ENCODE results near the gene C1QTNF12. TPM values are rescaled to one million over a fixed set of nuclear protein-coding genes. Genes with fewer than 3 reads are reported as not detected.

C1QTNF12 gene
- total RNA-seq, 1 experiment from 2014 or later, result 2.0 TPM

DNA sequence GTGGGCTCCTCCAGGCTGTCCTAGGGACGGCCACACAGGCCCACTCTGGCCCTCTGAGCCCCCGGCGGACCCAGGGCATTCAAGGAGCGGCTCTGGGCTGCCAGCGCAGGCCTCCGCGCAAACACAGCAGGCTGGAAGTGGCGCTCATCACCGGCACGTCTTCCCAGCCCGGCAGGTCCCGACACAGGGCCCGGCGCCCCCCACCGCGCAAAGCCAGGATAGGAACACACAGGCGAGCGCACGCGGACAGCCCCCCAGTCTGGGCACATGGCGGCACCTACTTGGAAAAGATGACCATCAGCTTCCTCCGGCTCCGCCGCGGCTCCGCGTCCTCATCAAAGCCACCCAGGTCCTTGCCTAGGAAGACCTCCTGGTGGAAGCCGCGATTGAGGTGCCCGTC lies 18.3 kb downstream of the C1QTNF12 start:
- BruUV-seq (replicated peaks), result no TSS peak
- CTCF ChIA-PET, result no interaction called here

DNA sequence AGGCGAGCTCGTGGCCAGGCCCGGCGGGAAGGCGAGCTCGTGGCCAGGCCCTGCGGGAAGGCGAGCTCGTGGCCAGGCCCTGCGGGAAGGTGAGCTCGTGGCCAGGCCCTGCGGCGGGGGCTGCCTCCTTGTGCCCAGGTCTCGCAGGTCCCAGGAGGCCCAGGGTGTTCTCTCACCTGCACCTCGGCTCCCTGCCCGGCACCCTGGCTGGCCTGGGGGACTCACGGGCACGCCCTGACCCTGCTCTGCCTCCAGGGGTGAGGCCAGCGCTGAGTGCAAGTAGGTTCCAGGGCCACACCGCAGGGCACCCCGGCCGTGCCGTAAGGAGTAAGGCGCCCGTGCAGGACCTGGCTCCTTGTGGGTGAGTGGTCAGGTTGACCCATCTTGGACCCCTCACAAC lies 19.1 kb downstream of the C1QTNF12 start:
- H3K27ac Mint-ChIP-seq (ENCODE audit: unreplicated experiment), result no peak overlapping the region
- H3K36me3 Mint-ChIP-seq (ENCODE audit: insufficient read depth, unreplicated experiment), result peaks cover 50% of the 10 kb centered on the region
- no TSS peak for BruUV-seq (replicated peaks)
- no peaks in the 10 kb centered on the region for H3K9me3 Mint-ChIP-seq (ENCODE audit: low read depth, unreplicated experiment)
- H3K27me3 Mint-ChIP-seq (ENCODE audit: unreplicated experiment), result no peaks in the 10 kb centered on the region
- TF ChIP-seq, protein P1, sequence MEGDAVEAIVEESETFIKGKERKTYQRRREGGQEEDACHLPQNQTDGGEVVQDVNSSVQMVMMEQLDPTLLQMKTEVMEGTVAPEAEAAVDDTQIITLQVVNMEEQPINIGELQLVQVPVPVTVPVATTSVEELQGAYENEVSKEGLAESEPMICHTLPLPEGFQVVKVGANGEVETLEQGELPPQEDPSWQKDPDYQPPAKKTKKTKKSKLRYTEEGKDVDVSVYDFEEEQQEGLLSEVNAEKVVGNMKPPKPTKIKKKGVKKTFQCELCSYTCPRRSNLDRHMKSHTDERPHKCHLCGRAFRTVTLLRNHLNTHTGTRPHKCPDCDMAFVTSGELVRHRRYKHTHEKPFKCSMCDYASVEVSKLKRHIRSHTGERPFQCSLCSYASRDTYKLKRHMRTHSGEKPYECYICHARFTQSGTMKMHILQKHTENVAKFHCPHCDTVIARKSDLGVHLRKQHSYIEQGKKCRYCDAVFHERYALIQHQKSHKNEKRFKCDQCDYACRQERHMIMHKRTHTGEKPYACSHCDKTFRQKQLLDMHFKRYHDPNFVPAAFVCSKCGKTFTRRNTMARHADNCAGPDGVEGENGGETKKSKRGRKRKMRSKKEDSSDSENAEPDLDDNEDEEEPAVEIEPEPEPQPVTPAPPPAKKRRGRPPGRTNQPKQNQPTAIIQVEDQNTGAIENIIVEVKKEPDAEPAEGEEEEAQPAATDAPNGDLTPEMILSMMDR (IDR thresholded peaks at IDR 0.05; ENCODE audit: unreplicated experiment), result no peak
- CTCF ChIA-PET, result no interaction called here
- H3K4me1 Mint-ChIP-seq (ENCODE audit: low read depth, unreplicated experiment), result peaks cover 8% of the 10 kb centered on the region
- intact Hi-C loops (cut with micrococcal nuclease; ENCODE audit: unreplicated experiment), result no loop called here
- no peak overlapping the region for H3K4me3 Mint-ChIP-seq (ENCODE audit: low read depth, unreplicated experiment)
- DNase-seq, result no peak

More for the DNA sequence above, 18.3 kb downstream of the C1QTNF12 start:
- H3K36me3 Mint-ChIP-seq (ENCODE audit: insufficient read depth, unreplicated experiment), result peaks cover 42% of the 10 kb centered on the region
- H3K27me3 Mint-ChIP-seq (ENCODE audit: unreplicated experiment), result no peaks in the 10 kb centered on the region
- DNase-seq, result no peak
- H3K9me3 Mint-ChIP-seq (ENCODE audit: low read depth, unreplicated experiment), result no peaks in the 10 kb centered on the region
- no peak overlapping the region for H3K27ac Mint-ChIP-seq (ENCODE audit: unreplicated experiment)
- no peak overlapping the region for H3K4me3 Mint-ChIP-seq (ENCODE audit: low read depth, unreplicated experiment)
- intact Hi-C loops (cut with micrococcal nuclease; ENCODE audit: unreplicated experiment), result no loop called here
- TF ChIP-seq, protein P1 (IDR thresholded peaks at IDR 0.05; ENCODE audit: unreplicated experiment), result no peak
- peaks cover 8% of the 10 kb centered on the region for H3K4me1 Mint-ChIP-seq (ENCODE audit: low read depth, unreplicated experiment)

DNA sequence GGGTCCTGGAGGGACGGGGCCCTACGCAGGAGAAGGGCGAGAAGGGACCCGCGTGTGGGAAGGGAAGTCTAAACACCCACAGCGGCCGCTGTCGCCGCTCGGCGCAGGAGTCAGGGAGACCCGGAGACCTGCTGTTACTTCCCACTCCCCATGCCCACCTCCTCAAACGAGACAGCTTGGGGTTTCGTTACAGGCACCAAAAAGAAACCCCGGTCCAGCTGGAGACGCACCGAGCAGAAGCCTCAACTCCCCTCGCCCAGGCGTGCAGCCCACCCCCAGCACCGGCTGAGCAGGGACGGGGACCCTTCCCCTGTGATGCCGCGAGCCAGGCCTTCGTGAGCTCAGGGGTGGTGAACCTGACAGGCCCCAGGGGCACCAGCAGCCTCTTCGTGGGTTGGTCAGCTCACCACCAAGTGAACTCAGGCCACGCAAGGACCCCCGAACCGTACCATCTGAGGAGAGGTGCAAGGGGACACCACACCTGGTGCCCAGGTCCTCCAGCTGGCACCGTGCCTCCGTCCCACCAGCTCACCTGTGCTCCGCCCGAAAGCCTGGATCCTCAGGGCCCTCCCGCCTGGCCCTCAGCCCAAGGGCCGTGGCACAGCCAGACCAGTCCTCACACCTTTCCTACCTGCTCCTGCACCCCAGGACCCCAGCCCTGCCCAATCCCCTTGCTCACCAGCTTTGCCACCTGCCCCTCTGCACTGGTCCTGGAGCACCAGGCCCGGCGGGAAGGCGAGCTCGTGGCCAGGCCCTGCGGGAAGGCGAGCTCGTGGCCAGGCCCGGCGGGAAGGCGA lies 19.8 kb downstream of the C1QTNF12 start:
- DNase-seq, result no peak
- H3K4me1 Mint-ChIP-seq (ENCODE audit: low read depth, unreplicated experiment), result peaks cover 8% of the 10 kb centered on the region
- BruUV-seq (replicated peaks), result no TSS peak
- no peaks in the 10 kb centered on the region for H3K9me3 Mint-ChIP-seq (ENCODE audit: low read depth, unreplicated experiment)
- CTCF ChIA-PET, result no interaction called here
- H3K27ac Mint-ChIP-seq (ENCODE audit: unreplicated experiment), result no peak overlapping the region
- TF ChIP-seq, protein P1 (IDR thresholded peaks at IDR 0.05; ENCODE audit: unreplicated experiment), result no peak
- peaks cover 47% of the 10 kb centered on the region for H3K36me3 Mint-ChIP-seq (ENCODE audit: insufficient read depth, unreplicated experiment)
- H3K4me3 Mint-ChIP-seq (ENCODE audit: low read depth, unreplicated experiment), result no peak overlapping the region
- H3K27me3 Mint-ChIP-seq (ENCODE audit: unreplicated experiment), result no peaks in the 10 kb centered on the region
- intact Hi-C loops (cut with micrococcal nuclease; ENCODE audit: unreplicated experiment), result no loop called here

DNA sequence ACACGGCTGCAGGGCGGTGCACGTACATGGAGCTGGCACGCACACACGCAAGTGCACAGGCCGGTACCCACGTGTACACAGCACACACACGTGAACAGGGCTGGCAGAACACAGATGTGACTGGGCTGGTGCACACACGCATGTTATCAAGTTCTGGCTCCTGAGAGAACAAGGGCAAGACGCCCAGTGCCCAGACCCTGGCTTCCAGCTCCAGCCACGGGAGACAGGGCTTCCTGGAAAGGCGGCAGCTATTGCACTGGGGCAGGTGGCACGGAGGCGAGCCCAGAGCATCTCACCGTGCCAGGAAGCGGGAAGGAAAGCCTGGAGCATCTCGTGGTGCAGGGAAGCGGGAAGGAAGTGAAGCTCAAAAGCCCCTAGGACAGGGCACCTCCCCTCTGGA lies 20.6 kb downstream of the C1QTNF12 start:
- no peak overlapping the region for H3K27ac Mint-ChIP-seq (ENCODE audit: unreplicated experiment)
- H3K4me1 Mint-ChIP-seq (ENCODE audit: low read depth, unreplicated experiment), result peaks cover 8% of the 10 kb centered on the region
- intact Hi-C loops (cut with micrococcal nuclease; ENCODE audit: unreplicated experiment), result no loop called here
- H3K27me3 Mint-ChIP-seq (ENCODE audit: unreplicated experiment), result no peaks in the 10 kb centered on the region
- BruUV-seq (replicated peaks), result no TSS peak
- CTCF ChIA-PET, result no interaction called here
- H3K36me3 Mint-ChIP-seq (ENCODE audit: insufficient read depth, unreplicated experiment), result peaks cover 42% of the 10 kb centered on the region
- TF ChIP-seq, protein P1 (IDR thresholded peaks at IDR 0.05; ENCODE audit: unreplicated experiment), result no peak
- no peak for DNase-seq
- H3K4me3 Mint-ChIP-seq (ENCODE audit: low read depth, unreplicated experiment), result no peak overlapping the region
- H3K9me3 Mint-ChIP-seq (ENCODE audit: low read depth, unreplicated experiment), result no peaks in the 10 kb centered on the region

Data from Calu3 (cell line).